DMS 273 treated with DMSO at 0.1 percent for 48 hours (cell line): Measurements from ENCODE around the gene THAP8.
A peak's percentile ranks its signal among the peaks of the same experiment; 100 is the strongest.
"Not testable (repeated sequence)": the region's sequence is repeated elsewhere in the genome, so short reads cannot be mapped to it uniquely, and the experiment has no call there.

Source experiments
- DNase-seq: peaks from one replicate; lab custom pipeline; 2025; lab: John Stamatoyannopoulos, UW

Gene THAP8

DNA sequence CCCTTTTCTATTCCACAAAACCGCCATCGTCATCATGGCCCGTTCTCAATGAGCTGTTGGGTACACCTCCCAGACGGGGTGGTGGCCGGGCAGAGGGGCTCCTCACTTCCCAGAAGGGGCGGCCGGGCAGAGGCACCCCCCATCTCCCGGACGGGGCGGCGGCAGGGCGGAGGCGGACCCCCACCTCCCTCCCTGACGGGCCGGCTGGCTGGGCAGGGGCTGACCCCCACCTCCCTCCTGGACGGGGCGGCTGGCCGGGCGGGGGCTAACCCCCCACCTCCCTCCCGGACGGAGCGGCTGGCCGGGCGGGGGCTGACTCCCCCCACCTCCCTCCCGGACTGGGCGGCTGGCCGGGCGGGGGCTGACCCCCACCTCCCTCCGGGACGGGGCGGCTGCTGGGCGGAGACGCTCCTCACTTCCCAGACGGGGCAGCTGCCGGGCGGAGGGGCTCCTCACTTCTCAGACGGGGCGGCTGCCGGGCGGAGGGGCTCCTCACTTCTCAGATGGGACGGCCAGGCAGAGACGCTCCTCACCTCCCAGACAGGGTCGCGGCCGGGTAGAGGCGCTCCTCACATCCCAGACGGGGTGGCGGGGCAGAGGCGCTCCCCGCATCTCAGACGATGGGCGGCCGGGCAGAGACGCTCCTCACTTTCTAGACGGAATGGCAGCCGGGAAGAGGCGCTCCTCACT, 14.9 kb upstream of the THAP8 start:
- DNase-seq = not testable (repeated sequence)

DNA sequence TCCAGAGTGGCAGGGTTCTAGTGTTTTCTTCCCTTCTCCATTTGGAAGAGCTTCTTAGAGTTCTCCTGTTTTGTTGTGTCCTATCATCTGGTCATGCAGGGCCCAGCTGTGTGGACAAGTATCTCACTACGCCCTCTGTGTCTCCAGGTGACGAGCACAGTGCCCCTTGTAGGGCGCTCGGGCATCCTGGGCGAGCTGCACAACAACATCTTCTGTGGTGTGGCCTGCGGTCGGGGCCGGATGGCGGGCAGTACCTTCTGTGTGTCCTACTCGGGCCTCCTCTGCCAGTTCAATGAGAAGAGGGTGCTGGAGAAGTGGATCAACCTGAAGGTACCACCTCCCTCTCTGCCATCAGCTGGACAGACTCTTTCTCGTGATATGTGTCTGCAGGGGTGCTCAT, 13.6 kb upstream of the THAP8 start:
- no peak for DNase-seq

DNA sequence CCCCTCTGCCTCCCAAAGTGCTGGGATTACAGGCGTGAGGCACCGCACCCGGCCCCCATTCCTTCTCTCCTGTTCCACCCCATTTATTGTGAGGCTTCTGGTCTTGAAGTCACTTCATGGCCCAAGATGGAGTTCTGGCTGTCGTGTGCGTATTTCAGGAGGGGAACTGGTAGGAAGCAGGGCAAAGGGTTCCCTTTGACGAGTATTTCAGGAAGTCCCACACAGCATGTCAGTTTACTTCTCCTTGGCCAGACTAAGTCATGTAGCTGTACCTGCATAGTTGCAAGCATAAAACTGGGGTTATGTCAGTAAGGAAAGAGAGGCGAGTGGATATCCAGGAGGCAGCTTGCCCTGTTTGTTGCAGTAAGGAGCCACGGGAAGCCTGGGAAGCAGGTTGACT, 10.7 kb upstream of the THAP8 start:
- no peak for DNase-seq

DNA sequence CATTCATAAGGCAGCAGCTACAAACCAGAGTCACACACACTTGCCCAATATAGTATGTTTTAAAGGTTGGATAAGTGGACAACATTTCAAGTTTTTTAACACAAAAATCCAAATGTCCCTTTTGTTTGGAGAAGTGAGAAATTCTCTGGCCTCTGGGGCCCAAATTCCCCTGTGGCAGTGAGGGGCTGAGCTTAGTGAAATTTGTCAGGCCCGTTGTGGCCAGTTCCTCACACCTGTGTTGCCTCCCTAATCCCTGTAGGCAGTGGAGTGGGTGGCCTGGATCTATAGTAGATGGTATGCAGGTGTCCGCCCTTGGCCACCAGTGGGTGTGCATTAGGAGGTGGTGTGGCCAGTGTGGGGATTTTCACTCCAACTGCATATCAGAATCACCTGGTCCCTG, 7.3 kb upstream of the THAP8 start:
- DNase-seq = no peak

DNA sequence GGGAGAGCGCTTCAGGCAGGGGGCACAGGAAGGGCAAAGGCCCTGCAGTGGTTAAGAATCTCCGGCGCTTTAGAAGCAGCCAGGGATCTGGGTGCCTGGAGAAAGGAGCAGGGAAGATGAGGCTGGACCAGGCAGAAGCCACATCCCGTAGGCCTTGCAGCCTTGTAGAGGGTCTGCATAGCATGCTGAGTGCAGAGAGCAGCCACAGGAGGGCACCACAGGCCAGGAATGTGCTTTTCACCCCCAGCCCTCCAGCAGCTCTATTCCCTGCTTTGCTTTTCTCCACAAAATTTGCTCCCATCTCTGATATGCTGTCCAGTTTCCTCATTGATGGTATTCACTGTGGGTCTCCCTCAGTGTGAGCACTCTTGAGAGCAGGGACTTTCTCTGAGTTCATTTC, 6.3 kb upstream of the THAP8 start:
- no peak for DNase-seq

DNA sequence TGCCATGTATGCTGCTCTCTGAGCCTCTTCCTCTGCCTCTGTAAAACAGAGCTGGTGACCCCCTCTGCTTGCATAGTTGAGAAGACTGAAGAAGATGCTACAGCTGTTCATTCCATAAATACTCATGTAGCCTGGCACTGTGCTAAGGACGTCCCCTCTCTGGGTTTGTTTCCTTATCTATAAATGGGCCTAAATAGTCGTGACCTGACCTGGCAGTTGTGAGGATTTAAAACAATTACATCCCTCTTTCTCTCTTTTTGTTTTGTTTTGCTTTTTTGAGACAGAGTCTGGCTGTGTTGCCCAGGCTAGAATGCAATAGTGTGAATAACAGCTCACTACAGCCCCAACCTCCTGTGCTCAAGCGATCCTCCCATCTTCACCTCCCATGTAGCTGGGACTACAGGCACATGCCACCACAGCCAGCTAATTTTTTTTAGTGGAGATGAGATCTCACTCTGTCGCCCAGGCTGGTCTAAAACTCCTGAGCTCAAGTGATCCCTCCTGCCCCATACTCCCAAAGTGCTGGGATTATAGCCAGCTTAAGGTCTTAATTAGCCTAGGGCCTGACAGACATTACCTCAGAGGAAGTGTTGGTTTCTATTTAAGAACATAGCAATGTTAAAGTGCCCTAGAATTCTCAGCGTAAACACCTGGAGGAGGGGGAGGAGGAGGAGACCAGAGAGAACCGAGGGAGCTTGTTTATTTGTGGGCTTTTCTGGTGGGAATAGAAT, 5.3 kb upstream of the THAP8 start:
- no peak for DNase-seq

DNA sequence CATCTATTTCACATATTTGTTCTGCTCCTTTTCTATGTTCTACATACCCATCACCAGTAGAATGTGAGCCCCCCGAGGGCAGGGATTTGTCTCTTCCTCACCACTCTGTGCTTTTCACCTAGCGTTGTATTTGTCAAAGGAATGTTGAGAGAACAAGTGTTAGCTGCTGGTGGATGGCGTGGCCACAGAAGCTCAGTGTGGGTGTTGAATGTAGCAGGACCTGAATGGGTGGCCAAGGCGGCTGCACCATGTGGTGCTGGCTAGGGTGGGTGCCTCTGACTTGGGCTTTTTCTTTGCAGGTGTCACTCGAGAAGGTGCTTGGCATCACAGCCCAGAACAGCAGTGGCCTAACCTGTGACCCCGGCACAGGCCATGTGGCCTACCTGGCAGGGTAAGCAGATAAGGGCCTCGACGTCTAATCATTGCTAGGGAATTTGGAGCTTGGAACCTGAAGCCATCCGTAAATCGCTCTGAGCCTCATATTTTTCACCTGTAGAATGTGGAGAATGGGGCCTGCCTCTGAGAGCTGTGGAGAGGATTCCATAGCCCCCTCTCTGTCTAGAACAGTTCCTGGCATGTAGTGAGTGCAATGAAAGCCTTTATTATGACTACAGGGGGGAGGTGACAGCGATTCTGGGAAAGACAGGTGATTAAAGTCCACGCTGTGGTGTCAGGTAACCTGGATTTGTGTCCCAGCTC, 4.5 kb upstream of the THAP8 start:
- DNase-seq = no peak

DNA sequence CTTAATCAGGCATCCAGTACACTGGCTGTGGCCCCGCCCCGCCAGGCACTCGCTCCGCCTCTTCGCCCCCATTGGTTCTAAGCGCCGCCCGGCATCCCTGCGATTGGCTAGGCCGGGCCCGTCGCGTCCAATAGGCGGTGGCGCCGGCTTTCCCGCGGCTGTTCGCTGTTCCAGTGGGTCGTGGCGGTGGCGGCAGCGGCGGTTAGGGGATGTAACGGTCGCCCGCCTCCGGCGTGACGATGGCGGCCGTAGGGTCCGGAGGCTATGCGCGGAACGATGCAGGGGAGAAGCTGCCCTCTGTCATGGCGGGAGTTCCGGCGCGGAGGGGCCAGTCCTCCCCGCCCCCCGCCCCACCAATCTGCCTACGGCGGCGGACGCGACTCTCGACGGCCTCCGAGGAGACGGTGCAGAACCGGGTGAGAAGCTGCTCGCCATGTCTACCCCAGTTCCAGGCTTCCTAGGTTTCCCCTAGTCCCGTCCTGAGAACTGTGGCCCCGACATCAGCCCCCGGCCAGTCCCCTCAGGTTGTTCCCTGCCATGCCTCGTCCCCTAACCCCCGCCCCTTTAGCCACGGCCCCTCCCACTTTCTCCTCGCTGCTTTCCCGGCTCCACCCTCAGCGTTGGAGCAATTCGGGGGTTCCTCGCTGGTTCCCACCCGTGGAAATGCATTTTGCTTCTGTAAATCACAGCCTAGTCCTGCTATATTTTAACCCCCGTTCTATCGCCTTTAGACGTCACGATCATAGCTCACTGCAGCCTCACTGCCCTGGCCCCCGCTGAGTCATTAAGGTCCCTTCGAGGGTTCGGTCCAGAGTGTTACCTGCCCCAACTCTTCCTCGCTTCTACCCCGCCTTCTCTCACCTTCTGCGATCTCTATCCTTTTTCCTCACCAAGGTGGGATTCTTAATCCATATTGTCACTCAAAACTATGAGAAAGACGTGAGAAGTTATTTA, 925 bp upstream of the THAP8 start, which contains the start of gene WDR62:
WDR62 (plus strand) TSS at position 165 of the 954 bp plus-strand sequence; CDS start at position 240, 75 bp downstream.
- peak; percentile 95 for DNase-seq

DNA sequence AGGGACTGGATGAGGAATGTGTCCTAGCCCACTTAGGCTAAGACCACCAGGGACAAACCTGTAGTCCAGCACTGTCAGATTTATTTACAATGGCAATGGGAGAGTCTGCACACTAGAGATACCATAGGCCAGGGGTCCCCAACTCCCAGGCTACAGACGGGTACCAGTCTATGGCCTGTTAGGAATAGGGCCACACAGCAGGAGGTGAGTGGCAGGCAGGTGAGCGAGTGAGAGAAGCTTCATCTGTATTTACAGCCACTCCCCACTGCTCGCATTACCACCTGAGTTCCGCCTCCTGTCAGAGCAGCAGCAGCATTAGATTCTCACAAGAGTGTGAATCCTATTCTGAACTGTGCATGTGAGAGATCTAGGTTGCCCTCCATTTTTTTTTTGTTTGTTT, 2.4 kb downstream of the THAP8 start:
- no peak for DNase-seq

DNA sequence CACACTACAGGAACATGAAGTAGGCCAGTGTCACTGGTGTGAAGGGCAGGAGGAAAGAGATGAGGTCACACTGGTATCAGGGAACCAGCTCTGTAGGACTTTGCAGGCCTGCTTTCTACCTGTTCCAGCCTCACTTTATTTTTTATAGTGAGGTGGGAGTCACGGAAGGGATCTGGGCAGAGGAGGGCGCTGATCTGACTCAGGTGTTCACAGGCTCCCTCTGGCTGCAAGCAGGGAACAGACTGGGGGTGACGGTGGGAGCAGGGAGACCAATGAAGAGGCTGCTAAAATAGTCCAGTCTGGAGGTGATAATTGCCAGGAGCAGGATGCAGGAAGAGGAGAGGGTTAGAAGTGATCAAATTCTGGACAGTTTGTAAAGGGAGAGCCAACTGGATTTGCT, 2.8 kb downstream of the THAP8 start:
- peak; percentile 9 for DNase-seq

DNA sequence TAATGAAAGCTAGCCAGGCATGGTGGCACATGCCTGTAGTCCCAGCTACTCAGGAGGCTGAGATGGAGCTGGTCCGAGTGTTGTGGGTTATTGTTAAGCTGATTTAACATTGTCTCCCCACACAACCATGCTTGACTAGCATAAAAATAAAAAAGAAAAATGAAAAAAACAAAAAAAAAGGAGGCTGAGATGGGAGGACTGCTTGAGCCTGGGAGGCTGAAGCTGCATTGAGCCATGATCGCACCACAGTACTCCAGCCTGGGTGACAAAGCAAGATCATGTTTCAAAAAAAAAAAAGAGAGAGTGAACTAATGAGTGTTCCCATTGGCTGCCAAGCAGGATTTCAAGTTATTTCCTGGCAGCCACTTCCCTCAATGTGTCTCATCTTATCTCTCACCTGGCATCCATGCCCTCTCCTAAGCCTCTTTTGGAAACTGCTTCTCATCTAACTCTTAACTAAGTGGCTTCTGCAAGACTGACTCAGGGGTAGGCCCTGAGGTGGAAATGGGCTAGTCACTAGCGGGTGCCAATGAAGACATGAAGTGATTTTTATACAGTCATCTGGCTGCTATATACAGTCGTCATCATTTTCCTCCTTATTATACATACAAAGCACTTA, 4.9 kb downstream of the THAP8 start:
- no peak for DNase-seq

DNA sequence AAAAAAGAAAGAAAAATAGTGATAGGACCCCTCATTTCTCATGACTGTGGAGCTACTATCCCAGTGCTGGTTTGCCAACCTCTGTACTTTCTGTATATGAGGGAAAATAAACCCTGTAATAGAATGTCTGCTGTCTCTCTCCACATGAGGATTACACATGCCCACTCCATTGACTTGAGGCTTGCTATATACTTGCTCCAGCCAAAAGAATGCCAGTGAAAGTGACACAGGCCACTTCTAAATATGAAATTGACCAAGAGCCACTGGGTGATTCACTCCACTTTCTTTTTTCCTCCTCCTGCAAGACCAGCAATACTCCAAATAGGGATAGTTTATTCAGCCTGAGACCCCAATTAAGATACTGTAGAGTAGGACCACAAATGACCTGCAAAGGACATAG, 6.2 kb downstream of the THAP8 start:
- no peak for DNase-seq

DNA sequence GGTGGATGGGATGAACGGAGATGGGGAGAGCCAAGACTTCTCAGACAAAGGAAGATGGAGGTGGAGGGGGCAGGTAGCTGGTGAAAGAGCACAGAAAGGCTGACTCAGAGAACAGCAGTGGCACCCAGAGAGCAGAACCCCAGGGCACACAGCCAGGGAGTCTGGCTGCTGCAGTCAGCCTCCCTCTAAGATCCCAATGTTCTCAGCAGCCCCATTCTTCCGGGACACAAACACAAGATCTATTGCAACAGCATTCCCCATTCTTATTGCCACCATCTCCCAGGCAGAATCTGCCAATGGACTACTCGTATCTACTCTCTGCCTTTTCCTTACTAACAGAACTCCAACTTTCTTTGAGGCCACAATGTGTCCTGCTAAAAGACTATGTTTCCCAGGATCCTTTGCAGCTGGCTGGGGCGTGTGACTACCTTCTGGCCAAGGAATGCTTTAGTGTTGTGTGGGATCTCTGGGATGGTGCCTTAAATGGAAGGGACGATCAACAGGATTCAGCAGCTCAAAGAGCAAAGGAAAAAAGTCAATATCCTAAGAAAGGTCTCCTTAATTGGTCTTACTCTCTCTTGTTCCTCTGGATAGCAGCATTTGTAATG, 7.5 kb downstream of the THAP8 start:
- no peak for DNase-seq

DNA sequence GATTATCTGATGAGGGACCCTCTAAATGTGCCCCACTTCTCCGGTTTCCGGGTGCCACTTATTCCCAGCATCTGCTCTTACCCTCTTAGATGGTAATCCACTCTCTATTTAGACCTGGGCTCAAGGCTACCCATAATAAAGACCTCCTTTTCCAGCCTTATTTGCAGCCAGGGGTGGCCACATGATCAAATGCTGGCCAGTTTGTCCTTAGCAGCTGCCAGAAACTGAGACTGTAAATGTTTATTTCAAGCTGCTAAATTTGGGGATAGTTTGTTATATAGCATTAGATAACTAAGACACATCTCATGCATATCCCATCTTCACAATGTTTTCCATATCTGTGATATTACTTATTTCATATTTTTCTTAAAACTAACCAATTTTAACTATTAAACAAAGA, 10.1 kb downstream of the THAP8 start:
- DNase-seq = no peak

DNA sequence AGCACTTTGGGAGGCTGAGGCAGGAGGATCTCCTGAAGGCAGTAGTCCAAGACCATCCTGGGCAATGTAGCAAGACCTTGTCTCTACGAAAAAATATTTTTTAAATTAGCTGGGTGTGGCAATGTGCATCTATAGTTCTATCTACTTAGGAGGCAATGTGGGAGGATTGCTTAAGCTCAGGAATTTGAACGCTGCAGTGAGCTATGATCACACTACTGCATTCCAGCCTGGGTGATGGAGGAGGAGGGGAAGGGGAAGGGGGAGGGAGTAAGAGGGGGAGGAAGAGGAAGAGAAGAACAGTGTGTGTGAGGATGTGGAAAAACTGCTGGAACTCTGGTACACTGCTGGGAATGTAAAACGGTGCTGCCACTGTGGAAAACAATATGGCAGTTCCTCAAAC, 12.3 kb downstream of the THAP8 start:
- no peak for DNase-seq

DNA sequence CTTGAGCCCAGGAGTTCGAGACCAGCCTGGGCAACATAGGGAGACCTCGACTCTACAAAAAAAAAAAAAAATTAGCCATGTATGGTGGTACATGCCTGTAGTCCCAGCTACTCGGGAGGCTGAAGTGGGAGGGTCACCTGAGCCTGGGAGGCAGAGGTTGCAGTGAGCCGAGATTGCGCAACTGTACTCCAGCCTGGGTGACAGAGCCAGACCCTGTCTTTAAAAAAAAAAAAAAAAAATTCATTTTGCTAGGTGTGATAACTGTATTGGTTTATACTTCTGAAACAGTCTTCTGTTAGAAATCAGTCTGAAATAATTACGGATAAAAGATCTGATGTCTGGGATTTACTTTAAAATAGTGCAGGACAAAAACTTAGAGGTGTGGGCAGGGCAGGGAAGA, 13.0 kb downstream of the THAP8 start:
- not testable (repeated sequence) for DNase-seq

DNA sequence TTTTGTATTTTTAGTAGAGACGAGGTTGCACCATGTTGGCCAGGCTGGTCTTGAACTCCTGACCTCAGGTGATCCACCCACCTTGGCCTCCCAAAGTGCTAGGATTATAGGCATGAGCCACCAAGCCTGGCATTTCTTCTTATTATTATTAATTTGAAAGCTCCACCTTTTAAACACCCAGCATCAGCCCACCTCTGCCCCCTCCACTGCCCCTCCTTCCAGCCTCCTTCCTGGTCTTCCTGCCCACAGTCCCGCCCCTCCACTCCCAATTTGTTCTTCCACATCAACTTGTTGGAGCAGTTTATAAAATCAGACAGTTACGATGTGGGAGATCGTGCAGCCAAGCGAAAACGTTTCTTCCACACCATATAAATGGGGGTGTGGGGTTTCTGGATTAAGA, 13.6 kb downstream of the THAP8 start:
- no peak for DNase-seq

DNA sequence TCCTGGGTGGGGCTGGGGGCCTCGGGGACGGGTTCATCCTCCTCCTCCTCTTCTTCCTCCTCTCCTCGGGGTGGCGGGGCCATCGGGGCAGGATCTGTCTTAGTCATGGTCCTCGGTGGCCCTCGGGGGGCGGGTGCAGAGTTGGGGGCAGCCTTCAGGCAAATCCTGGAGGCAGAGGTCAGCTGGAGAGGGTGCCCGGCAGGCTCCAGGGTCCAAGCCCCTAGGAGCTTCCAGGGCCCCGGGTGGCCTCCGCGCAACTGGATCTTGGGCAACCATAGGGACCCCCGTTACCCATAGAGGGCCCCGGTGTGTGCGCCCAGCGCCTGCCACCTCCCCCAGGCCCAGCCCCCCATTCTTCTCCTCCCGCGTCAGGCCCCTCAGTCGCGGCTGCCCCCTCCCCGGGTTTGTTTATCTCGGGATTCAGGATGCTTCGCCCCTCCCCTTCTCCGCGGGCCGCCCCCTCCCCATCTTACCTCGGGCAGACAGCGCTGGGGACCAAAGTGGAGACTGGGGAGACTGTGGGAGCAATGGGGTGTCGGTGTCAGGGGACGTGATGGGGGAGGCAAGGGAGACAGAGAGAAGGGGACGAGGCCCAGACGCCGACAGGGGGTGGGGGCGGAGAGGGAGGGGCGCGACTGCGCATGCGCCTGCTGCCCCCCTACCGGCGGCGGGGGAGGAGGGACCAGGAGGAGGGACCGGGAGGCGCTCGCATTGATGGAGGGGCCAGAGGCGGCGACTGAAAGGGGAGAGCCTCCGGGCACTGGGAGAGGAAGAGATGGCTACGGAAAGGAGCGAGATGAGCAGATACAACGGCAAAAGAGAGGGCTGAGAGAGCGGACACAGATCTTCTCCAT, 21.6 kb downstream of the THAP8 start, which contains the start of gene CLIP3:
CLIP3 (minus strand) TSS at position 623 of the 854 bp plus-strand sequence; CDS start at position 107, 516 bp downstream.
- DNase-seq = peak; percentile 15

DNA sequence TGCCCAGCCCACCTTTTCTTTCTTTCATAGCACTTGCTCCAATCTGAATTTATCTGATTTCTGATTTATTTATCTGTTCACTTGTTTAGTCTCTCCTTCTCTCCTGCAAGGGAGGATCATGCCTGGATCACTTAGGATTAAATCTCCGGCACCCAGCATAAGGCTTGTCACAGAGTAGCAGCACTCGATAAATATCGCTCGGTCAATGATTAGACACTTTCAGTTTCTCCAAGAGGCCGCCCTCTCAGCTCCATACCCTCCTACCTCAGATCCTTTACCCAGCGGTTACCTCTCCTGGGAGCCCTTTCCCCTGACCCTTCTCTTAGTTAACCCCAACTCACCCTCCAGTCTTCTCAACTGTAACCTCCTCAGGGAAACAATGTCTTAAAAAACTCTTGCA, 22.8 kb downstream of the THAP8 start:
- DNase-seq = no peak
